Subcutaneous abdominal adipose tissue (tissue), 5 donors: ENCODE results near the gene CHMP5.

ENCODE experiments used
- H3K27ac ChIP-seq: one replicate; pipeline ENCODE4 v1.7.0; 2013; ENCODE audit warnings: low read depth, mild to moderate bottlenecking, inconsistent platforms, low read length, moderate library complexity
- H3K27me3 ChIP-seq, 5 donors: one replicate each; pipeline ENCODE4 v1.7.0; 2013; ENCODE audit warnings: low read length in 5 of 5, inconsistent platforms in 1 of 5; ENCODE audit not compliant: control insufficient read depth in 5 of 5, insufficient read depth in 4 of 5
- H3K36me3 ChIP-seq, 5 donors: one replicate each; pipeline ENCODE4 v1.7.0; 2013; ENCODE audit warnings: low read length in 5 of 5; ENCODE audit not compliant: control insufficient read depth in 5 of 5, insufficient read depth in 5 of 5
- H3K4me1 ChIP-seq, 5 donors: one replicate each; pipeline ENCODE4 v1.7.0; 2013; ENCODE audit warnings: low read length in 5 of 5, mild to moderate bottlenecking in 3 of 5, moderate library complexity in 1 of 5; ENCODE audit not compliant: control insufficient read depth in 5 of 5, insufficient read depth in 5 of 5
- H3K4me3 ChIP-seq, 5 donors: one replicate each; pipeline ENCODE4 v1.7.0; 2013; ENCODE audit warnings: low read length in 5 of 5, low read depth in 1 of 5
- H3K9ac ChIP-seq, 5 donors: one replicate each; pipeline ENCODE4 v1.7.0; 2013; ENCODE audit warnings: low read length in 5 of 5, mild to moderate bottlenecking in 4 of 5, moderate library complexity in 3 of 5
- H3K9me3 ChIP-seq, 5 donors: one replicate each; pipeline ENCODE4 v1.7.0; 2013; ENCODE audit warnings: low read length in 5 of 5; ENCODE audit not compliant: control insufficient read depth in 5 of 5
- donor health status: healthy.
- donor health status: healthy.
- donor health status: healthy.
- donor health status: healthy.
- donor health status: healthy.

The CHMP5 gene

GRCh38 chr9:33320568-33321261 is 55.9 kb downstream of the CHMP5 start:
- Histone ChIP-seq H3K36me3 (peaks cover 21 to 67% (median 55%) of the 10 kb centered on the region in 5 donors), H3K4me3 (no peak overlapping the region), H3K27ac (peak overlapping the region; percentile 85), H3K9me3 (peaks cover 0 to 3% (median 0%) of the 10 kb centered on the region in 5 donors), H3K27me3 (no peaks in the 10 kb centered on the region), H3K4me1 (peaks cover 0 to 20% (median 16%) of the 10 kb centered on the region in 5 donors), H3K9ac (no peak overlapping the region)

GRCh38 chr9:33329117-33329563 is 64.3 kb downstream of the CHMP5 start:
- H3K4me3 ChIP-seq, result no peak overlapping the region
- peaks cover 0 to 26% (median 14%) of the 10 kb centered on the region in 5 donors for H3K4me1 ChIP-seq
- H3K9me3 ChIP-seq, result peaks cover 0 to 3% (median 0%) of the 10 kb centered on the region in 5 donors
- H3K9ac ChIP-seq, result peak overlapping the region in 2 of 5 donors; percentile 28 to 53
- H3K36me3 ChIP-seq, result peaks cover 20 to 55% (median 32%) of the 10 kb centered on the region in 5 donors
- H3K27me3 ChIP-seq, result no peaks in the 10 kb centered on the region
- H3K27ac ChIP-seq, result peak overlapping the region; percentile 67

- Histone ChIP-seq H3K4me1 (peaks cover 0 to 26% (median 14%) of the 10 kb centered on the region in 5 donors), H3K27me3 (no peaks in the 10 kb centered on the region), H3K27ac (peak overlapping the region; percentile 67), H3K9me3 (peaks cover 0 to 2% (median 0%) of the 10 kb centered on the region in 5 donors), H3K9ac (no peak overlapping the region), H3K36me3 (peaks cover 23 to 53% (median 31%) of the 10 kb centered on the region in 5 donors), H3K4me3 (no peak overlapping the region)
Measured at GRCh38 chr9:33329979-33330378, 65.1 kb downstream of the CHMP5 start.

- Histone ChIP-seq H3K4me1 (peaks cover 0 to 26% (median 14%) of the 10 kb centered on the region in 5 donors), H3K9ac (no peak overlapping the region), H3K27me3 (no peaks in the 10 kb centered on the region), H3K36me3 (peaks cover 21 to 56% (median 30%) of the 10 kb centered on the region in 5 donors), H3K4me3 (no peak overlapping the region), H3K27ac (no peak overlapping the region), H3K9me3 (no peaks in the 10 kb centered on the region)
Measured at GRCh38 chr9:33331377-33331891, 66.6 kb downstream of the CHMP5 start.
